Activated CD4-positive, alpha-beta memory T cell treated with anti-CD3 and anti-CD28 coated beads, Interleukin-2, amount 10 ng/mL, durations not matched to agents 7 days and 5 days (primary cell): ENCODE data around the gene ZNF22. TPM values are rescaled to one million over a fixed set of nuclear protein-coding genes. Genes with fewer than 3 reads are reported as not detected.

Experiments
- CTCF ChIA-PET: fragments of 350-600 bp; sonication (Branson Sonifier 250); formaldehyde crosslinking; loops from one replicate; lab custom pipeline; 2021; ENCODE audit warnings: antibody characterized with exemption, inconsistent platforms; lab: Charles Lee
- POLR2A ChIA-PET: fragments of 350-600 bp; sonication (Branson Sonifier 250); formaldehyde crosslinking; loops from one replicate; lab custom pipeline; 2021; ENCODE audit warnings: antibody characterized with exemption; lab: Charles Lee
- DNase-seq: peaks from one replicate; pipeline ENCODE4 v3.0.0-alpha.2; 2020
- H3K27ac Mint-ChIP-seq: one replicate; pipeline ENCODE4 v1.8.0; 2021; ENCODE audit warnings: mild to moderate bottlenecking, mixed read lengths
- H3K27me3 Mint-ChIP-seq: one replicate; pipeline ENCODE4 v1.8.0; 2021; ENCODE audit warnings: mixed read lengths
- H3K36me3 Mint-ChIP-seq: one replicate; pipeline ENCODE4 v1.8.0; 2021; ENCODE audit warnings: low read depth, mixed read lengths
- H3K4me1 Mint-ChIP-seq: one replicate; pipeline ENCODE4 v1.8.0; 2021; ENCODE audit warnings: mixed read lengths
- H3K4me3 Mint-ChIP-seq: one replicate; pipeline ENCODE4 v1.8.0; 2021; ENCODE audit warnings: mild to moderate bottlenecking, mixed read lengths
- H3K9me3 Mint-ChIP-seq: one replicate; pipeline ENCODE4 v1.8.0; 2021; ENCODE audit warnings: mixed read lengths
- total RNA-seq, 2 experiments: library from RNA; stranded (reverse); gene quantifications; one replicate each; pipeline ENCODE4 v1.2.3, GENCODE V29; 2021

The ZNF22 gene
- total RNA-seq, 2 experiments from 2014 or later: 22.9 to 24.7 TPM

DNA sequence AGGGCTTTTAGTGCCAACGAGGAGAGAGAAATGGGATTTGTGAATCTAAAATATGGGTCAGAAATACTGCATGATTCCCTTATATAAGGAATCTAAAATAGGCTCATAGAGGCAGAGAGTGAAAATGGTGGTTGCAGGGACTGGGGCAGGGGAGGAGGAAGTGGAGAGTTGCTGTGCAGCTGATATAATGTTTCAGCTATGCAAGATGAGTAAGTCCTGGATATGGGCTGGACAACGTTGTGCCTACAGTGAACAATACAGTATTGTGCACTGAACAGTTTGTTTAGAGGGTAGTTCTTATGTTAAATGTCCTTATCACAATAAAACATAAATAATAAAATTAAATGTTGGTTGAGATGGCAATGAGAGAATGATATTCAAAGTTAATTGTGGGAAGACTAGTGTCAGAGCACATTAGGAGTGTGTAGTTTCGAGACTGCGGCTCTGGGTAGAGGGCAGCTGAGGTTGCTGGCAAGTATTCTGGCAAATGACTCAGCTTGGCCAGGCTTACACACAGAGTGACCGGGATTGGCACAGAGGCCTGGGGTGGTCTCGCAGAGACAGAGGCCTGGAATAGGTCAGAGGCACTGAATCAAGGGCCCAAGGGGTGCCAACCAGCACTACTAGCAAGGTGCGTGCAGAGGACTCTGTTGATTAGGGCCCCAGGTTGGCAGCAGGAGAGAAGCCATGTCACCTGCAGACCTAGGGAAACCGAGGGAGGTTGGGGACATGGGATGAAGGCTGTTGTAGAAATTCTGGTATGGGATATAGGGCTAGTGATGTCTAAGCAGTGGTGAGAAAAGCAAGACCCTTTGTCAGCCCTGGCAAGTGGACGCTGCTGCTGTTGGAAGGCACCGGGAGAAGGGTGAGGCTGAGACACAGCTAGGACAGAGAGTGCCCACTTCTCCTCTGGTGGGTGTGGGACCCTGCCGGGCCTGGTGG lies 19.3 kb upstream of the ZNF22 start:
- CTCF ChIA-PET: interaction anchor here (1.0 kb wide), 1 partner anchor 13 kb away, joined by 4 read pairs; no protein-coding TSS in a partner anchor
- peaks cover 12% of the 10 kb centered on the region for H3K4me1 Mint-ChIP-seq
- DNase-seq: no peak
- H3K27ac Mint-ChIP-seq: no peak overlapping the region
- H3K9me3 Mint-ChIP-seq: no peaks in the 10 kb centered on the region
- no peaks in the 10 kb centered on the region for H3K27me3 Mint-ChIP-seq
- POLR2A ChIA-PET: no interaction called here
- no peak overlapping the region for H3K4me3 Mint-ChIP-seq
- H3K36me3 Mint-ChIP-seq: no peaks in the 10 kb centered on the region

DNA sequence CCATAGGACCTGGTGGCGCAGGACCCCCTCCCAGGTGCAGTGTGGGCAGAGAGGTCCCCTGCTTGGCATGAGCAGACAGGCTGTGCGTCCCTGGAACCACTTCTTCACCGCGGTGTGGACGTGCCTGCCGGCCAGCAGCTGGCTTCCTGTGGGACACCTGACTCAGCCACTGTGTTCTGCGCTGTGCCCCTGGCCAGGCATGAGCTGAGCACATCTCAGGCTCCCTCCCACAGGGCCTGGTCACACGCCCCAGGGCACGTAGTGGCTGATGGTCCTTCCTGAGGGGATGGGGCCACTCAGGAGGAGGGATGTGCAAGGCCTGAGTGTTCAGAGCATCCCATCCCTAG lies 18.6 kb upstream of the ZNF22 start:
- no peak for DNase-seq
- CTCF ChIA-PET: no interaction called here
- POLR2A ChIA-PET: no interaction called here
- Mint-ChIP-seq H3K27ac (no peak overlapping the region), H3K9me3 (no peaks in the 10 kb centered on the region), H3K27me3 (no peaks in the 10 kb centered on the region), H3K4me1 (peaks cover 13% of the 10 kb centered on the region), H3K36me3 (no peaks in the 10 kb centered on the region), H3K4me3 (no peak overlapping the region)

DNA sequence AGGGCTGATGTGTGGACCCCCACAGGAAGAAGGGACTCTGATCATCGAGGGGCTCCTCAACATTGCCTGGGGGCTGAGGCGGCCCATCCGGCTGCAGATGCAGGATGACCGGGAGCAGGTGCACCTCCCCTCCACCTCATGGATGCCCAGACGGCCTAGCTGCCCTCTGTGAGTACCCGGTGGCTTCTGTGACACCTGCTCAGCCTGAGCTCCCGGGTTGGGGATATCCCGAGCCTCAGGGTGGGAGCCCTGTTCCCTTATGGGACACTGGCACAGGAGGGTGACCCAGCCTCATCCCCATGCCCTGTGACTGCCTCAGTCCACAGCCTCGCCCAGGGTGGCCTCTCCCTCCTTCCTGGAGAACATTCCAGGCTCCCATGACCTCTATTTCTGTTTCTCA lies 18.2 kb upstream of the ZNF22 start:
- CTCF ChIA-PET: no interaction called here
- POLR2A ChIA-PET: no interaction called here

DNA sequence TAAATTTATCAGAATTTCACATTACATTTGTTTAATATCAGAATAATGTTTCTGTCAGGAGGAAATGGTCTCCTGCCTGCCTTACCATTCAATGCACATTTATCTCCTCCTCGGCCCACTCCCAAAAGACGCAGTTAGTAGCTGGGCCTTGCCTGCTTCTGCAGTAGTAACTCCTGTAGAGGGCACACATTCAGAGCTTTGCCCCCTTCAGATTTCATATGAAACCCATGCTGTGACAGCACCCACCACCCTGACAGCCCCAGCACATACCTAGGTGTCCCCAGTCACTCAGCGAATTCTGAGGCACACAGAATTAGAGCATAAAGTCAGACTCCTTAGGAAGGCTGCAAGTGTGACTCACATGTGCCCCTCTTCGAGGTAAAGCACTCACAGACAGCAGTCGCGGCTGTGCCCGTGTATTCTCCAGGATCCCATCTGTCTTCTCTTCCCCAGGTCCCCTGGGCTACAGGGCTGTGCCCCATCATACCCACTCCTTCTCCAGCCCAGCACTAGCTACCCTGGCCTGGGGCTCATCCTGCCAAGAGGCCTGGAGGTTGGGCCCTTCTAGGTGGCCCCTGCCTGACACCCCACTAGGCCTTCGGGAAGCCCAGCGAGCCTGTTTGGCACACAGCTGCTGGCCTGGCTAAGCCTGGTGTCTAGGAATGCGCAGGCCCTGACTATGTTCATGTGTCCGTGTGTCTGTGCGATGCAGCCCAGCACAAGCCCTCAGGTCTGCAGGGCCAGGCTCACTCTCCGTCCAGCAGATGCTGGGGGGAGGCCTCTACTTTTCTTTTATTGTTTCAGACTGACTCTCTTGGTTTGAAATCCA lies 17.4 kb upstream of the ZNF22 start:
- CTCF ChIA-PET: no interaction called here
- POLR2A ChIA-PET: no interaction called here
- no peak overlapping the region for H3K4me3 Mint-ChIP-seq
- no peaks in the 10 kb centered on the region for H3K36me3 Mint-ChIP-seq
- H3K27ac Mint-ChIP-seq: no peak overlapping the region
- no peak for DNase-seq
- no peaks in the 10 kb centered on the region for H3K9me3 Mint-ChIP-seq
- H3K27me3 Mint-ChIP-seq: peaks cover under 1% of the 10 kb centered on the region
- peaks cover 12% of the 10 kb centered on the region for H3K4me1 Mint-ChIP-seq

More for the DNA sequence above, 18.2 kb upstream of the ZNF22 start:
- no peaks in the 10 kb centered on the region for H3K36me3 Mint-ChIP-seq
- no peak overlapping the region for H3K27ac Mint-ChIP-seq
- no peak for DNase-seq
- no peak overlapping the region for H3K4me3 Mint-ChIP-seq
- H3K27me3 Mint-ChIP-seq: no peaks in the 10 kb centered on the region
- peaks cover 13% of the 10 kb centered on the region for H3K4me1 Mint-ChIP-seq
- H3K9me3 Mint-ChIP-seq: no peaks in the 10 kb centered on the region

DNA sequence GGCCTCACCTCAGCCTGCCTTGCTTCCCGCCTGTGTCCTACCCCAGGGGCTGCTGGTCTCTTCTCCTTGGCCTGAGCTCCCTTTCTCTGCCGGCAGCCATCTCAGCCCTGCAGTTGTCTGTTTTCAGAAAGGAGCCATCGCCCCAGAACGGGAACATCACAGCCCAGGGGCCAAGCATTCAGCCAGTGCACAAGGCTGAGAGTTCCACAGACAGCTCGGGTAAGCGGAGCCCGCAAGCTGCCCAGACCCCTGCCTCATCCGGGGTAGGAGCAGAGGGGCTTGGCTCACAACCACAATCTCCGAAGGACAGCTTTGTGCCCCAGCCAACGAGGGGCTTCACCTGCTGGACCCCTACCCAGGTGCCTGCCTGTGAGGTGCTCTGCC lies 16.8 kb upstream of the ZNF22 start:
- no peaks in the 10 kb centered on the region for H3K9me3 Mint-ChIP-seq
- H3K4me1 Mint-ChIP-seq: peaks cover 10% of the 10 kb centered on the region
- H3K27ac Mint-ChIP-seq: no peak overlapping the region
- DNase-seq: no peak
- ChIA-PET CTCF (no interaction called here), POLR2A (no interaction called here)
- peaks cover 6% of the 10 kb centered on the region for H3K27me3 Mint-ChIP-seq
- no peaks in the 10 kb centered on the region for H3K36me3 Mint-ChIP-seq
- H3K4me3 Mint-ChIP-seq: no peak overlapping the region

DNA sequence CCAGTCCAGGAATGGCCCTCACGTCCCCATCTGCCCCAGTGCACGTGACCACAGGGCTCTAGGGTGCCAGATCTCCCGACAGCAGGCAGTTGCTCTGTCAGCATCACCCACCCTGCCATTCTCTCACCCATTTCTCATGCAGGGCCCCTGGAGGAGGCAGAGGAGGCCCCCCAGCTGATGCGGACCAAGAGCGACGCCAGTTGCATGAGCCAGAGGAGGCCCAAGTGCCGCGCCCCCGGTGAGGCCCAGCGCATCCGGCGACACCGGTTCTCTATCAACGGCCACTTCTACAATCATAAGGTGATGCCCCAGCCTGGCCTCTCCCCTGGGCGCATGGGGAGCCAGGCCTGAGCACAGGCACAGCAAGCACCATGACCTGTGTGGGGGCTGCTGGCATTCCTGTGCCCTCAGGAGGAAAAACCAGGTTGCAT lies 16.0 kb upstream of the ZNF22 start:
- POLR2A ChIA-PET: no interaction called here
- H3K27ac Mint-ChIP-seq: no peak overlapping the region
- no peaks in the 10 kb centered on the region for H3K36me3 Mint-ChIP-seq
- H3K9me3 Mint-ChIP-seq: no peaks in the 10 kb centered on the region
- H3K4me1 Mint-ChIP-seq: peaks cover 10% of the 10 kb centered on the region
- CTCF ChIA-PET: no interaction called here
- no peak for DNase-seq
- H3K4me3 Mint-ChIP-seq: no peak overlapping the region
- H3K27me3 Mint-ChIP-seq: peaks cover 6% of the 10 kb centered on the region

DNA sequence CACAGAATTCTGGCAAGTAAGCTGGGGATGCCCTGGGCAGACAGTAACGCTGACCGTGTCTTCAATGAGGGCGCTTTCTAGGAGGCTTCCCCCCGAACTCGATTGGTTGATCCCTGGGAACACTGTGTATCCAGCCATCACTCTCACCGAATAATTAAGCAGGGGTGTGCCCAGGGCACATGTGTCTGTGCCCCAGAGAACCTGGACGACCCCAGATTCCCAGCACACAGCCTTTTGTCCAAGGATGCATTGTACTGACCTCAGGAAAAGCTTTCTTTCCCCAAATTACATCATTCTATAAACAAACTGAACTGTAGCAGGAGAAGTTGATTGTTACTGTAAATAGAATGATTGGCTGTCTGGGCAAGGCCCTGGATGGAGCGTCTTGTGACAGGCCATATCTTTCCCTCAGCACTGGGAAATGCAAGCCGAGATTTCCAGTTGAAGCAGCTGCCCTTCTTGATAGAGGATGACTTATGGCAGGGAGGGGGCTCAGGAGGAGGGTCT lies 15.5 kb upstream of the ZNF22 start:
- Mint-ChIP-seq H3K4me3 (no peak overlapping the region), H3K27me3 (peaks cover 6% of the 10 kb centered on the region), H3K4me1 (peaks cover 10% of the 10 kb centered on the region), H3K27ac (no peak overlapping the region), H3K9me3 (no peaks in the 10 kb centered on the region), H3K36me3 (no peaks in the 10 kb centered on the region)
- no peak for DNase-seq
- POLR2A ChIA-PET: no interaction called here
- CTCF ChIA-PET: no interaction called here

DNA sequence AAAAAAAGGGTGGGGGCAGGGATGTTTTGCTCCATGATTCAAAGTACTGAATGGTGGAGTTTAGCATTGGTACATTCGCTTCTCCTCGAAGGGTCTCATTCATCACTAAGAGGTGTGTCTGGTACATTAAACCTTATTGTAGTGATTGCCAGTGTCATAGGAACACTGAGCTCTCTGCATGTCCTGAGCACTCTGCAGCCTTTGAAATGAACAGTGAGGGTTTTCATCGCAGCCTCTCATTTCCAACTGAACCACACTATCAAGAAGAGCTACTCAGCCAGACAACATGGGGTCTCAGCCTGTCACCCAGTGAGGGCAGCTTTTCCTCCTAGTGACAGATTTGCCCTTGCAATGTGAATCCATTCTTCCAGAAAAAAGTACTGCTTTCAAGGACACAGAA lies 14.5 kb upstream of the ZNF22 start:
- ChIA-PET POLR2A (no interaction called here), CTCF (no interaction called here)
- peaks cover 3% of the 10 kb centered on the region for H3K4me1 Mint-ChIP-seq
- H3K36me3 Mint-ChIP-seq: no peaks in the 10 kb centered on the region
- no peak for DNase-seq
- H3K27me3 Mint-ChIP-seq: peaks cover 6% of the 10 kb centered on the region
- no peak overlapping the region for H3K4me3 Mint-ChIP-seq
- H3K9me3 Mint-ChIP-seq: no peaks in the 10 kb centered on the region
- H3K27ac Mint-ChIP-seq: no peak overlapping the region

DNA sequence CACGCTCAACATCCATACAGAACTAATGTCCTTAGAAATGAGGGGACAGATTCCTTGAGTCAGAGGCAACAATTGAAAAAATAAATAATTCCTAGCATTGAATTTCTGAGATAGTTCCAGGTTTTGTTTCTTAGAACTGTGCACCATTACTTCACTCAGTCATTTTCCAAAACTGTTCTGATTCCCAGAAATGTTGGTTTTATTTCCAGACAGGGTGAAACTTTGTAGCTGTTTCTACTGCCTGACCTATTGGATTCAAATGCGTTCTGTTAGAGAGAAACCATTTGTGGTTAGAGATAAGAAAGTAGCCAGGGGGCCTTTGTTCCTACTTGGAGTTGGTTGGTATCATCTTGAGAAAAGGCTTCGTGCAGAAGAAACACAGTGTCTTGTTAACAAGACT lies 14.1 kb upstream of the ZNF22 start:
- H3K36me3 Mint-ChIP-seq: no peaks in the 10 kb centered on the region
- ChIA-PET CTCF (interaction anchor here (0.7 kb wide), 1 partner anchor 11 kb away, joined by 4 read pairs; no protein-coding TSS in a partner anchor), POLR2A (no interaction called here)
- no peak overlapping the region for H3K27ac Mint-ChIP-seq
- no peak for DNase-seq
- peaks cover 6% of the 10 kb centered on the region for H3K27me3 Mint-ChIP-seq
- H3K4me3 Mint-ChIP-seq: no peak overlapping the region
- no peaks in the 10 kb centered on the region for H3K9me3 Mint-ChIP-seq
- peaks cover 2% of the 10 kb centered on the region for H3K4me1 Mint-ChIP-seq

DNA sequence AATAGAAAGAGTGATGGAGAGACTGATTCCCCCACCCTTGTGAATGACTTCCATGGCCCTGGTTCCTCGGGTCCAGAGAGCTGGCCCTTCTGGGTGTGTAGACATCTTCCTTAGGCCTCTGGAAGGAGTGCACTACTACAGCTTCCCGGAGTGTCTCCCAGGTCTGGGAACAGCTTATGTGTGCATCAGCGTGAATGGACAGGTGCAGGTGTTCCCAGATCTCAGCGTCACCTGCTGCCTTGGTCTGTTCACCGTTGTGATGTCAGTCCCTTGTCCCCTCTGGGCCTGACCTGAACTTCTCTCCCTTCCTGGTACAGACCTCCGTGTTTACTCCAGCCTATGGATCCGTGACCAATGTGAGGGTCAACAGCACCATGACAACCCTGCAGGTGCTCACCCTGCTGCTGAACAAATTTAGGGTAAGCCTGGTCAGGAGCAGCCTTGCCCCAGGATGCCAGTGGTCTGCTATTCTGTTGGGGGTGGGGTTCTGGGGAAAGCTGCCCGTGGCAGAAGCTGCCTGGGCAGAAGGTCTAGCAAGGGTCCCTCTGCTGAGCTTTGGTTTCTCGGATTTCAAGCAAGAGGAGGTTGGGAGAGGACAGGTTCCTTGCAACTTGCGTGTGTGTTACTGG lies 11.7 kb upstream of the ZNF22 start:
- no peak for DNase-seq
- no peaks in the 10 kb centered on the region for H3K9me3 Mint-ChIP-seq
- CTCF ChIA-PET: no interaction called here
- no peak overlapping the region for H3K27ac Mint-ChIP-seq
- no peak overlapping the region for H3K4me3 Mint-ChIP-seq
- peaks cover 6% of the 10 kb centered on the region for H3K27me3 Mint-ChIP-seq
- peaks cover 2% of the 10 kb centered on the region for H3K4me1 Mint-ChIP-seq
- H3K36me3 Mint-ChIP-seq: no peaks in the 10 kb centered on the region
- POLR2A ChIA-PET: no interaction called here

DNA sequence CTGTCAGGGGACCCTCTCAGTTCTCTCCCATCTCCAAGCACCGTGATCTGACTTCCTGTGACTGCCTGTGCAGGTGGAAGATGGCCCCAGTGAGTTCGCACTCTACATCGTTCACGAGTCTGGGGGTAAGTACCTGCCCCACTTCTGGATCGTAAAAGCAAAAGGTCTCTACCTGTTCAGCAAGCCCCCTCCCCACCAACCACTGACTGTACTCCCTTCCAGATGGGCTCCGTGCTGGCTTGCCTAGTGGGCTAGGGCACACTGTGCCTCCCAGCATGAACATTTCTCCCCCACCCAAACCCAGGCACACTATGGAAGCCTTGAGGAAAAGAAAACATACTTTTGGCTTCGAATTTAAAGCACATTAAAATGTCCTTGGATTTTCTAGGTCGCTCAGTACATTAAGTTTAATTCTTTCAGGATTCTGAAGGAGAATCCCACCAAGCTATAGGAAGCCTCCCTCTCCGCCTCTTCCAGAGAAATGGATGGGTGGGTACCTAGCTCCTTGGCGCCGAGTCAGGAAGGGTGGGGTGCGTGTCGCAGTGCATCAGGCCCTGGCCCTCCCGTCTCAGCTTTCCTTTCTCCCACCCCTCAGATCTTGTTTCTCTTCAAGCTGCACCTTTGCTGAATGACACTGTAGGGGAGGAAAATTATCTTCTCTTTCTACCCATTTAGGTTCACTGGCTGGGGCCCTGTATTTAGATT lies 11.0 kb upstream of the ZNF22 start:
- ChIA-PET POLR2A (no interaction called here), CTCF (interaction anchor here (1.3 kb wide), 1 partner anchor 10 kb away, joined by 3 read pairs; no protein-coding TSS in a partner anchor)
- peaks cover 5% of the 10 kb centered on the region for H3K4me1 Mint-ChIP-seq
- DNase-seq: no peak
- H3K27ac Mint-ChIP-seq: no peak overlapping the region
- no peaks in the 10 kb centered on the region for H3K9me3 Mint-ChIP-seq
- no peak overlapping the region for H3K4me3 Mint-ChIP-seq
- no peaks in the 10 kb centered on the region for H3K36me3 Mint-ChIP-seq
- peaks cover 6% of the 10 kb centered on the region for H3K27me3 Mint-ChIP-seq

DNA sequence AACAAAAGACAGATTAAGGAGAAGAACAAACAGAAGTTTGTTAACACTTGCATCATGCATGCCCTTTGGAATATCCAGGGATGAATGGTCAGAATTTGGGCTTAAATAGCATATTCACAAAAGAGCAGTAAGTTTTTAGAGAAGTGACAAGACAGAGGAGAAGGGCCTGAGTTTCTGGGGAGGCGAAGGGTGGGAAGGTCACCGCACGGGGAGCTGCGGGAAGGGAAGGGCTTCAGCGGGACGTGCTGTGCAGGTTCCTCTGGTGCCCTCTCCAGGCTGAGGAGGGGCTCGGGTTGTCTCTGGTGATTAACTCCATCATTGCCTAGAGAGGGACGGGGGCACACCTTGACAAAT lies 10.4 kb upstream of the ZNF22 start:
- CTCF ChIA-PET: interaction anchor here (1.3 kb wide), 1 partner anchor 10 kb away, joined by 3 read pairs; no protein-coding TSS in a partner anchor
- peaks cover 11% of the 10 kb centered on the region for H3K4me1 Mint-ChIP-seq
- H3K9me3 Mint-ChIP-seq: no peaks in the 10 kb centered on the region
- H3K4me3 Mint-ChIP-seq: no peak overlapping the region
- peak; percentile 14 for DNase-seq
- H3K27me3 Mint-ChIP-seq: peaks cover 6% of the 10 kb centered on the region
- no peak overlapping the region for H3K27ac Mint-ChIP-seq
- H3K36me3 Mint-ChIP-seq: no peaks in the 10 kb centered on the region
- POLR2A ChIA-PET: no interaction called here
